Nucleus accumbens (tissue), 56 donors: ENCODE measurements around the gene AP2B1.
"Not testable (repeated sequence)": the region's sequence is repeated elsewhere in the genome, so short reads cannot be mapped to it uniquely, and the experiment has no call there.

Source experiments
- DNase-seq, 56 donors: peaks; one replicate each; lab custom pipeline; 2025; lab: John Stamatoyannopoulos, UW

AP2B1 gene

DNA sequence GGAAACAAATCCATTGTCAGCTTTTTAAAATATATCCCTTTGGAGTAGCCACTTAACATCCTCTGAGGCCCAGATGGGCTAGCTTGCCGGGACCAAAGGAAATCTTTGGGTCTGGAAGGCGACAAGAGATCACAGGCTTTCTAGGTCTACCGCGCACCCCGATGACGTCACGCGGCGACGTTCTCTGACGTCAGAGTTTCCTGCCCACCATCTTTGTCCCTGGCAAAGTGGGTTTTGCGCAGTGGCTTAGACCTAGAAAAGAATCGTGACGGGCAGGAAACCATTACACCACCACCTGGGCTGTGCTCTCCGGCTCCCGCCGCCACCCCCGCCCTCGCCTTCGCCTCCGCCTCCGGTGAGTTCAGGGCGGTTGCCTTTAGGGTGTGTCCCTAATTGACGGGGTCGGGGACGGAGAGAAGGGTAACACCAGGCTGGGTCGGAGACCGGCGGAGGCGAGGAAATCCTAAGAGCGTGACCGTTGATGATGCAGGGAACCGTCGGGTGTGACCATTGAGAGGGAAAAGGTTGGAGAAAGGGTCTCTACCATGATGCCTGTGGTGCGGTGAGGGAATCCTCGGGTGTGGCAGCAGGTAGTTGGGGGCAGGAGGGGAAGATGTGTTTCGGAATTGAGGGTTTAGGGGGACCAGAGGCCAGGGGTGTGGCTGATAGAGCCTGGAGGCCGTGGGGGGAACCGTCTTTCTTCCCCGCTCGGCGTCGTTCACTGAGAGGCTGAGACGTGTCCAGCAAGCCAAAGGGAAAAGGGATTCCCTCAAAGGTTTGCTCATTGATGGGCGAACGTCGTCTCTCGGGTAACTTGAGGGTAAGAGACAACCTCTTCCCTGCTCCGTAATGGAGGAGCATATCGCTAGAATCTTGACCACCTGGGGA, at the start of gene AP2B1:
Gene AP2B1, plus strand, starts transcription at position 249 of the 888 bp plus-strand sequence. CDS start 6,709 bp downstream, outside the sequence.
- peak; percentile 26 to 94 (median 83) for DNase-seq

DNA sequence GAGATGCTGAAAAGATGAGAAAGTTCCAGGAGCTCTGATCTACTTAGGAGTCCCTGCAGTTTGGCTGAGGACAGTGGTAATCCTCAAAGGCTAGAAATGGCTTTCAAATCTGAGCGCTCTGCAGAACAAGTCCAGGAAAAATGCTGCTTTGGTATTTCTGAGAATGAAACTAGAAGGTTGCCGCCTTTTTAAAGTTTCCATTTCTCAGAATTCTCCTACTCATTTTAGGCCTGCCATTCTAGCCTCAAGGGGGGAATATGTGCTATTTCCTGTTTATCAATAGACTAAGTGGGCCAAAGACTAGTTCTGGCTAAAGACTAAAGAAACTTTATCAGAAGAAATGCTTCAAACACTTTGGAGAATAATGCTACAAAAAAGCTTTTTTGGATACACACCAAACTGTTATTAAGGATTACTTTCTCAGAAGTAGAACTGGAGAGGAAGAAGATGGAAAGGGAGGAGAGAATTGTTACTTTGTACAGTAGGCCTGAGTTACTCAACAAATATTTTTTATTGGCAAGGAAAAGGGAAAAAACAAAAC, 49.5 kb upstream of the AP2B1 start, which contains the start of gene SLFN12L:
Gene SLFN12L, minus strand, starts transcription at position 78 of the 541 bp plus-strand sequence. CDS start 15,314 bp downstream, outside the sequence.
- DNase-seq, result no peak

DNA sequence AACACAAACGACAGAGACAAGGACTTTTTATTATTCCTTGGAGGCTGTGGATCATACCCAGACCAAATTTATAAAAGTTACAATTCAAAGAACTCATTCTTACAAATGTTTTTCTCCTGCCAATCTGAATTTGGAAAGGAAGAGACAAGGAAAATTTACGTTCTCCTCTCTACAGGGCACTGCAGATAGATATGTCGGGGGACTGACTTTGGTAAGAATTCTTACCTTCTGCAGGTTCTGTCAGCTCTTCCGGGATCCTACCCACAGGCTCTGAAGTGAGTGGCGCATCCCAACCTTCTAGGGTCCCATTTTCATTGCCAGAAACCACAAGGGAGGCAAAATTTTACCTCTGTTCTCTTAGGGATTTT, 47.5 kb upstream of the AP2B1 start:
- DNase-seq, result no peak

DNA sequence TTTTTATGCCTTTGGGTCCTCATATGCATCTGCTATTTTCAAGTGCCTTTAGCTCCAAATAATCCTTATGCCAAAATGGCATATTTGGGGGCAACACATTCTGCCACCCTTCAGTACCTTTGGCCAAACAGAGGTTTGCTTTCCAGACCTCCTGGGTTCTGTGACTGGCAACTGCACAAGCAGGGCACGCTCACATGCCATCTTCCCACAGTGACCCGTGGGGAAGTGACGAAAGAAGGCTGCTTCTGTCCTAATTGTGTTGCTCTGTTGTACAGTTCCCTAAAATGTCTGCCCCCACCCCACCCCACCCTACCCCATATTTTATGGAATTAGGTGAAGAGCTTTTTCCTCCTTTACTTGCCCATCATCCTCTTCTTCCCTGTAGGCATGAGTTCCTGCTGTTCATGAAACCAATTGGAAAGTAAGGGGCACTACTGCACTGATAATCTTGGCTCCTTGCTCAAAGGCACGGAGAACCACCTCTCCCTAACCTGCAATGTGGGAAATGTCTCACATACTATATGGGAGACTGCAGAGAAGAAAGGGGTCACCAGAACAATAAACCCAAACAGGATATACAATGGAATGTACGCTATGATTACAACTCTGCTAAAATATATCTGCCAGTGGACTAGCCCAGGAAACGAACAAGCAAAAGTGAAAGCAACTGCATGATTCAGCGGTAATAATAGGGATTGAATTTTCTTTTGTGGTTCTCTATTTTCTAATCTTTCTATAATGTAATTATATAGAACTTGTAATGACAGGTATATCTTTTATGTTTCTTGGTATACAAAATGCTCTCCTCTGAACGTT, 46.3 kb upstream of the AP2B1 start:
- peak in 8 of 56 donors; percentile 0 to 23 (median 3) for DNase-seq

DNA sequence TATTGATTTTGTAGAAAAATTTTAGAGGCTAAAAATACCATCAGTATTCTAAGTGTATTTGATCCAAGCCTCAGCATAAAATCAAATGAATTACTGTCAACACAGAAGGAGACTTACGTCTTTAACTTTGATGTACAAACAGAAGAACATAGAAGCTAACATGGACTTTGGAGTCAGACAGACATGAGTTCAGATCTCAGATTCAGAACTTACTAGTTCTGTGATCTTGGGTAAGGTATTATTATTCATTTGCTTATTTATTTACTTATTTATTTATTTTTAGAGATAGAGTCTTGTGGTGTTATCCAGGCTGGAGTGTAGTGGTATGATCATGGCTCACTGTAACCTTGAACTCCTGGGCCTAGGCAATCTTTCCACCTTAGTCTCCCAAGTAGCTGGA, 45.7 kb upstream of the AP2B1 start:
- DNase-seq, result no peak

DNA sequence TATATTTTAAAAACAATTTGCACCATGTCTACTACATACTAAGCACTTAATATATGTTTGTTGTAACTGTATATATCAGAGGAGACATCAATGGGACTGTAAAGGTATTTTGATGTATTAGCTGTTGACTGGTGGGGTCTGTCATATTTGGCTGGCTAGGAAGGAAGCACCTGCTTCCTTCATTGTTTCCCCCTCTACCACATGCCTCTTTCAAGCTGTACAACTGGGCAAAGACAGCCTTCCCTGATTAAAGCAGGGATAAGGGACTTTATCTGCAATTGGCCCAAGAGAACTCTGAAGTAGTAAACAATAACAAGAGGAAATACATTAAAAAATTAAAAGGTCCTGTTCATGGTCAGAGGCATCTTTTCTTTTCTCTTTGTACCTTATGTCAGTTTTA, 44.1 kb upstream of the AP2B1 start:
- no peak for DNase-seq

DNA sequence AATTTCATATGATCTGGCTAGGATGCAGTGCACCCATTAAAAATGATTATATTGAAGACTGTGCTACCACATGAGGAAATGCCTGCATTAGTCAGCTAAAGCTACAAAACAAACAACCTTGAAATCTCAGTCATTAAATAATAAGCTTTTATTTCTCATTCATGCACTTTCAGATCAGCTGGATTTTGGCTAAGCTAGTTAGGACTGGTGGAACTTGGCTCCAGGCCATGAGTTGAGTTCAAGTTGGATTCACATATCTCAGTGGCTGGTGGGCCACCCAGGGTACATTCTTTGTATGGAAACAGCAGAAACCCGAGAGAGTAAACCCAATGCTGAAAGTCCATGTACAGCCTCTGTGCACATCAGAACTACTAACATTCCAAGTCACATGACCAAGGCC, 43.3 kb upstream of the AP2B1 start:
- DNase-seq, result no peak

DNA sequence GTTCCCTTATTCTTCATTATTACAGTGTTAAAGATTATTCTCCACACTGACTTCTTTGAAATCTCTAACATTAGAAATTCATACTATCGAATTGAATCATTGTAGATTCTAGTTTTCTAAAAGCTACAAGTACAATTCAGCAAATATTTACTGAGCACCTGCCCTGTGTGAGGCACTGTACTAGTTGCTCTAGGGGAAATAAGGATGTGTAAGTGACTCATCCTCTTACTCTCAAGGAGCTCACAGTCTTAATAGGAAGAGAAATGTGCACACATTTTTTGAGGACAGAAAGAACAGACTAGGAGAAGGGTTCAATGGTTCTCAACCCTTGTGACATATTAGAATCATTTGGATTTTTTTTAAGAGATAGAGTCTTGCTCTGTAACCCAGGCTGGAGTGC, 42.0 kb upstream of the AP2B1 start:
- no peak for DNase-seq

DNA sequence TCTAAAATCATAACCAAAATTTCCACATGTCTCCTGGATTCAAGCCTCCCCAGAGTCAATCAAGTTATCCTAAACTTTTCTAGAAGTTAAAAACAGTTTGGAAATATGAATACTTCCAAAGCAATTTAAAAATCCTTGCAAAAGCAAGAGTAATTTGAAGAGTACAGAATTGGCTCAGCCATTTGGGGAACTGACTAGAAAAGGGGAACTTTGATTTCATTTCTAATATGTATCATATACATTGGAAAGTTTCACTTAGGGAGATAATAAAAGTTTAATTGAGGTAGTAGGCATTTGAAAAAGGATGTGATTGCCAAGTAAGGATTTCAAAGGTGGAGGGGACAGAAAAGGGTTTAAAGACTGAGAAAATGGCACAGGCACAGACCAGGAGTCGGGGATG, 40.6 kb upstream of the AP2B1 start:
- no peak for DNase-seq

DNA sequence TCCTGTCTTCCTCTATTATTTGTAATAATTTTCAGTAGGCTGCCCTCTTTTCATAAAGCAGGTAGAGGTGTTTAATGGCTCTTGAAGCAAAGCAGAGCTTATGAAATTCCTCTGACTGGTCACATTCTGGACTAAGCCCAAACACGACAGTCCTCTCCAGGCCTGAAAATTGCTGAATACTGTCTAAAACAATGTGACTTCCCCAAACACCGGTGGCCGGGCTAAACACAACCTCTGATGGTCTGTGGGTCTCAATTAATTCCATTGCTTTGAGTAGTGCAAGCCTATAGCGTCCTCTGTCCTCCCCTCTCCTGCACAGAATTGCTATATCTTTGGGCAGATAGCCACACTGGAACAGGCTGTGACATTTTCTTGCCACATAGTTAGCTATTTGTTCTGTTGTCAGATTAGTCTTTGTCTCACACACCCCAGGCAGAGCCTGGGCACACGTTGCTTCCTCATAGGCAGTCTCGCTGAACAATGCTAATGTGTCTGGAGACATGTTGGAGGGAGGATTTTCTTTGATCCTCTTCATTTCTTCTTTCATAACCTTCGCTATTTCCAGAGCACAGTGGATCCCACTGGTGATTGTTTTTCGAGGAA, 38.8 kb upstream of the AP2B1 start:
- peak in 9 of 56 donors; percentile 0 to 23 (median 3) for DNase-seq

DNA sequence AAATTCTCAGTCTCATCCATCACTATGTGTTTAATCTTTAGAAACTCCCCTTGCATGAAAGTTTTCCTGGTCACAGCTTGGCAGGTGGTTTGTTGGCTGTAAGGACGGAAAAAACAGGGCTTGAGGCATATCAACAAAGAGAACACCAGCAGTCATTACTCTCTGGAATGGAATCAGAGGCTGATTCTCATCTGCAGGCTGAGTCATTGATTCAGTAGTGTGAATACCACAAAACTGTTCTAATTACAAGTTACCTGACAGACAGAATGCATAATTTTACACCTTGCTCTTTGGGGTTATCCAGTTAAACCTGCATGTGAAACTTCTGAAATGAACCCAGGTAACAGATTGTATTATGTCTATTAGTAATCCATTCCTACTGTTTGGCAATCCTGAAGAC, 38.1 kb upstream of the AP2B1 start:
- DNase-seq, result no peak

DNA sequence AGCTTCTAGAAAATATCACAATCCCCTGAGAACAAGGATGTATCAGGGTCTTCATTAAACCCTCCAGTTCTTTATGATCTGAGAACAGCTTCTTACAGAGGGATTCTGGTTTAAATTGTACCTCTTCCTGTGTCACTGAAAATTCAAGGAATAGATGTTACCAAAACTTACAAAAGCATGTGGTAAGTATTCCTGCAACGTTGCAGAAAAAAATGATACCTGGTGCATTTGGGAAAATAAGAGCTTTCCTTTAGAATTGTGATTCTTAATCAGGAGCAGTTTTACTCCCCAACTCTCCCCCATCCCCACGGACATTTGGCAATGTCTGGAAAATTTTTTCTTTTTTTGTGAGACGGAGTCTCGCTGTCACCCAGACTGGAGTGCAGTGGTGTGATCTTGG, 33.8 kb upstream of the AP2B1 start:
- DNase-seq, result no peak

DNA sequence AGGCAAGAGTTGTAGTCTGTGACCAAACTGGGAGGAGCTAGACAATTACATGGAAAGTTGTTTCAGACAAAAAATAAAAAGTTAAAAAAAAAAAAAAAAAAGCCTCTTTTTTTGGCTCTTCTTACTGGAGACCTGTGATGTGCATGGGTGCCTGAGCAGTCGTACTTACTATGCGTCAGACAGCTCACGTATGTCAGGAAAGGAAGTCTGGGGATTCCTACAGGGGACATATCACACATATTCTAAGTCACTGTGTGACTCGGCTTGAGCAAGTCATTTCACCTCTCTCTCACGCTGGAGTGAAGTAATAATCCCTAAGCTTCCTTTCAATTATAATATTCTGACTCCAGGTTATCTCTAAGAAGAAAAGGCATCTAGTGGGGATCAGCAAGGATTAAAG, 32.5 kb upstream of the AP2B1 start:
- no peak for DNase-seq

DNA sequence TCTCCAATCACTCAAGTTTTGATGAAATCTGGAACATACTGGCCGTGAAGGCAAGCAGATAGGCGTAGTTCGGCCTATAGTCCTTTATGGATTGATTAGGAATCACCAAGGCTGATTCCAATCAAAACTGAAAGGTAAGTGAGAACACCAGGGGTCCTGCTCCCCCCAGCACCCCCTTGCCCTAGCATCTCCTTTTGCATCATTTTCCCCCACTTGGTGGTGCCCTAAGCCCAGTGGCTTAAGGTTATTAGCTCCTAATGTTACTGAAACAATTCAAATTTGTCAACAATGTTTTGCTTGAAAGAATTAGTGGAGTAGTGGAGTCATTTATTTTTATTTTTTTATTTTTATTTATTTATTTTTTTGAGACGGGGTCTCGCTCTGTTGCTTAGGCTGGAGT, 31.4 kb upstream of the AP2B1 start:
- no peak for DNase-seq

DNA sequence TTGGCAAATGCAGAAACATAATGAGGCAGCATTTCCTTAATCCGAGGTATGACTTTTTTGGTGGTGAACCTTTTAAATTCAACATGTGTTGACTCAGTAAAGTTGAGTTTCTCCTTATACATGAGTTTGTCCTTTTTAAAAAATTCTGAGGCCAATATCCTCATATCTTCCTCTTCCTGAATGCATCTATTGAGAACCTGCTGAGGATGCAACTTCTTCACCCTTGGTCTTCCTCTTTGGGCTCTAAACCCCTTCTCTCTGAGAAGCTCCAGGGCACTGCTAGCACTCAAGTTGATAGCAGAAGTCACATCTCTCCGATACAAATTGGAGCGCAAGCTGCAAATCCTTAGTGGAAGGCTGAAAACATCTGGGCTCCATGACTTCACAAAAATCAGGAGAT, 29.8 kb upstream of the AP2B1 start:
- DNase-seq, result no peak

DNA sequence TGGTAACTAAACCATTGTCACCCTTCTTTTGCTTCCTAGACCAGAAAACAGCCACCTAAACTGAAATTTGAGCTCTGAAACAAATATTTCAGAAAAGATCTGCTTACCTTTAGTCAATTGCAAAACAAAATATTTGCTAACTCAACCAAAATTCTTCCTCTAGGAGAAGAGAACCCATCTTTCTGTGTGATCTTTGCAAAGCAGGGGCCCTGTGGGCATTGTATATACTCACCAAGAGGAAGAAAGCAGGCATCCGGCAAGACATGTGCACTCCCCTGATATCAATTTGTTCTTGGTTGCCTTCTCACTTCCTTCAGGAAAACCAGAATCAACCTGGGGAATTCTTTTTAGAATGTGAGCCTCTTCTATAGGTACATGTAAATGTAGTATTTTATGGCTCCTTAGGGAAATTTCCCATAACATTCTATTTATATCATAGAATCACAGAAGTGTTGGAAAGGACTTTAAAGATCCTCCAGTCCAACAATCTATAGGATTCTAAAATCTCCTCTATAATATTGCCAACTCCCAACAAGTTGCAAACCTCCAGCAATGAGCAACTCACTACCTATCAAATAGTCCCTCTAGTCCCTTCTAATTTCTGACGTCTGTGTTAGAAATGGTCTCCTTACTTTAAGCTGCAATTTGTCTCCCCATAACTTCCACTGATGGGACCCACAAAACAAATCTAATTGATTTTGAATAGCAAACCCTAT, 27.5 kb upstream of the AP2B1 start:
- no peak for DNase-seq

DNA sequence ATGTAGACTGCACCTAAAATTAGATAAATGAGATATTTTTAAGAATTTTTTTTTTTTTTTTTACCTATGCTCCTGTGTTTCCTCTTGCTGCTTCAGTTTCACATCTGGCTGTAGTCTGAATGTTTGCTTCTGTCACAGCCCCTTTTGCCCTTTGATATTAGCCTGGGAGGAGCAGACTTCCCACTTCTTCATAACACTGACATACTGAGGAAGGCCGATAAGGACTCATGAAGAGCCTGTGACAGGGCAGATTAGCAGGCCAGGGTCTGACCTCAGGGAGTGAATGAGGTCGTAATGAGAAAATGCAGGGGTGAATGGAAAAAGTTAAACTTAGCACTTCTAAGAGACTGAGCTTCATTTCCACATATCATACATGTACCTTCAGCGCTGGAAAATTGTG, 26.4 kb upstream of the AP2B1 start, which contains the start of gene SLFN14:
Gene SLFN14, minus strand, starts transcription at position 117 of the 400 bp plus-strand sequence. CDS start 2,757 bp downstream, outside the sequence.
- DNase-seq, result no peak

DNA sequence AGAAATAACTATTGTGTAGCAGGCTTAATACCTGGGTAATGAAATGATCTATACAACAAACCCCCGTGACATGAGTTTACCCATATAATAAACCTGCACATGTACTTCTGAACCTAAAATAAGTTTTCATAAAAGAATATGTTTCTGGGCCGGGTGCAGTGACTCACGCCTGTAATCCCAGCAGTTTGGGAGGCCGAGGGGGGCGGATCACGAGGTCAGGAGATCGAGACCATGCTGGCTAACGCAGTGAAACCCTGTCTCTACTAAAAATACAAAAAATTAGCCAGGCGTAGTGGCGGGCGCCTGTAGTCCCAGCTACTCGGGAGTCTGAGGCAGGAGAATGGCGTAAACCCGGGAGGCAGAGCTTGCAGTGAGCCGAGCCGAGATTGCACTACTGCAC, 23.9 kb upstream of the AP2B1 start:
- not testable (repeated sequence) for DNase-seq

DNA sequence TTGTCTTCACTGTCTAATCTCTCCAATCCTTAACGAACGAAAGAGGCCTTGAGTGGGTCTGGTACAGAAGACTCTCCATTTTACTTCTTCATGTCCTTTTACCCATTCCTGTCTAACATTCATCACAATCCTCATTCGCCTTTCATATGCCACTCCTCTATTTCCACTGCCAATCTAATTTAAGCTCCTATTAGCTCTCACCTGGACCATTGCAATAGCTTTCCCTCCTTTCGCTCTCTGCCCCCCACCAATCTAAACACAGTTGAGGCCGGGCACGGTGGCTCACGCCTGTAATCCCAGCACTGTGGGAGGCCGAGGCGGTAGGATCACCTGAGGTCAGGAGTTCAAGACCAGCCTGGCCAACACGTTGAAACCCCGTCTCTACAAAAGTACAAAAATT, 20.2 kb upstream of the AP2B1 start:
- no peak for DNase-seq

DNA sequence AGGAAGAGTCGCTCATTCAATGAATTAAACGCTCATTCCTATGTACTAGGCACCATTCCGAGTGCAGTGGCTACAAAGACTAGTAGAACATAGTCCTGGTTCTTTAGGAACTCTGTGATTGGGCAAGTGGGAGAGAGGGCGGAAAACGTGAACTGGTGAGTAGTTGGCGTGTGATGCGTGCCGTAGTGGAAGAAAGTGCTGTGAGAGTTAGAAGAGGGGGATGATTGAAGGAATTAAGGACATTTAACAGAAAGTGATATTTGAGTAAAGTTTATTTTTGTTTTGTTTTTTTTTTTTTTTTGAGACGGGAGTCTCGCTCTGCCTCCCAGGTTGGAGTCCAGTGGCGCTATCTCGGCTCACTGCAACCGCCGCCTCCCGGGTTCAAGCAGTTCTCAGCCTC, 18.6 kb upstream of the AP2B1 start:
- DNase-seq, result no peak
